K562 (cell line): ENCODE data around the gene BTBD16. TPM values are rescaled to one million over a fixed set of nuclear protein-coding genes. Genes with fewer than 3 reads are reported as not detected.

ENCODE experiments used
- ATAC-seq: fragments of 200-7000 bp; cut with Tn5 transposase; 3 replicates; pipeline ENCODE4 v1.9.1; 2020; ENCODE audit warnings: moderate library complexity
- BruUV-seq: library from RNA; stranded (reverse); fragments of 400-500 nt; replicated peaks from 2 replicates; lab custom pipeline; 2021; lab: Mats Ljungman, UMichigan
- CTCF ChIA-PET: fragments of 300-600 bp; formaldehyde crosslinking; extraction: SDS; loops from one replicate; lab custom pipeline; 2021; ENCODE audit warnings: low intra/inter-chr PET ratio; lab: Yijun Ruan, JAX
- POLR2A ChIA-PET: fragments of 300-600, 350-650 bp; sonication (Branson Sonifier 250); formaldehyde crosslinking; extraction: SDS; loops from one replicate; lab custom pipeline; 2021; ENCODE audit warnings: antibody characterized with exemption, inconsistent platforms; lab: Yijun Ruan, JAX
- DNase-seq, 4 experiments: peaks; one replicate each; pipeline versions ENCODE4 v3.0.0 to v3.0.0-alpha.2; 2011 to 2018; ENCODE audit warnings: low spot score in 3 of 4, mixed read lengths in 3 of 4; ENCODE audit errors: extremely low read depth in 1 of 4
- FAIRE-seq: peaks from 2 replicates; lab custom pipeline; 2011; peaks lifted over from hg19 to GRCh38; lab: Jason Lieb, UNC
- H2AFZ ChIP-seq: 2 replicates; pipeline ENCODE4 v1.6.0; 2011; ENCODE audit warnings: low read depth, low read length, control low read depth, inconsistent platforms
- H3K27ac ChIP-seq: fragments of 200-600 bp; 3 replicates; pipeline ENCODE4 v1.8.0; 2011; ENCODE audit warnings: low read depth, mild to moderate bottlenecking, control low read depth, inconsistent platforms, low read length, moderate library complexity, mixed read lengths; ENCODE audit errors: extremely low read depth
- H3K27me3 ChIP-seq, 2 experiments: fragments of 300-600 bp in 1 of 2; 2 replicates in 1 of 2; 3 replicates in 1 of 2; pipeline versions ENCODE4 v1.6.0 to v1.8.0; 2011; ENCODE audit warnings: inconsistent platforms in 2 of 2, low read length in 2 of 2, mild to moderate bottlenecking in 1 of 2, mixed read lengths in 1 of 2, moderate library complexity in 1 of 2; ENCODE audit not compliant: control insufficient read depth in 2 of 2, insufficient read depth in 2 of 2
- H3K36me3 ChIP-seq: fragments of 300-600 bp; 3 replicates; pipeline ENCODE4 v1.8.0; 2011; ENCODE audit warnings: mild to moderate bottlenecking, low read length, inconsistent platforms; ENCODE audit not compliant: control insufficient read depth, insufficient read depth
- H3K4me1 ChIP-seq, 2 experiments: fragments of 200-600 bp in 1 of 2; replicated peaks in 1 of 2; 2 replicates in 1 of 2; 3 replicates in 1 of 2; pipeline versions ENCODE4 v1.5.1 to v1.8.0; 2011; ENCODE audit warnings: inconsistent platforms in 2 of 2, low read length in 2 of 2, mild to moderate bottlenecking in 1 of 2, mixed read lengths in 1 of 2, moderate library complexity in 1 of 2; ENCODE audit not compliant: control insufficient read depth in 2 of 2, insufficient read depth in 2 of 2
- H3K4me2 ChIP-seq: 2 replicates; pipeline ENCODE4 v1.6.1; 2011; ENCODE audit warnings: low read length, control low read depth, inconsistent platforms, mixed read lengths; ENCODE audit not compliant: insufficient read depth
- H3K4me3 ChIP-seq: fragments of 200-600 bp; sonication (generic), shearing (Covaris generic); 2 replicates; pipeline ENCODE4 v1.5.1; 2016; ENCODE audit warnings: control low read depth, inconsistent platforms
- H3K79me2 ChIP-seq: fragments of 200-600 bp; 3 replicates; pipeline ENCODE4 v1.8.0; 2011; ENCODE audit warnings: low read length, inconsistent platforms; ENCODE audit not compliant: control insufficient read depth, insufficient read depth
- H3K9ac ChIP-seq, 2 experiments: 2 replicates each; pipeline versions ENCODE4 v1.6.0 to v1.6.1; 2011; ENCODE audit warnings: low read depth in 2 of 2, low read length in 2 of 2, control low read depth in 1 of 2, inconsistent platforms in 1 of 2, mild to moderate bottlenecking in 1 of 2, mixed read lengths in 1 of 2; ENCODE audit not compliant: insufficient read depth in 1 of 2
- H3K9me1 ChIP-seq: one replicate; pipeline ENCODE4 v1.6.0; 2011; ENCODE audit warnings: inconsistent platforms, mild to moderate bottlenecking, low read length, moderate library complexity; ENCODE audit not compliant: control insufficient read depth, insufficient read depth
- H3K9me3 ChIP-seq: replicated peaks from 2 replicates; pipeline ENCODE4 v1.5.1; 2011; ENCODE audit warnings: low read depth, low read length, inconsistent platforms; ENCODE audit not compliant: control insufficient read depth, insufficient read depth
- H4K20me1 ChIP-seq: replicated peaks from 2 replicates; pipeline ENCODE4 v1.6.1; 2011; ENCODE audit warnings: low read length, inconsistent platforms, mixed read lengths; ENCODE audit not compliant: control insufficient read depth, insufficient read depth
- CREM ChIP-seq: IDR thresholded peaks from 2 replicates; pipeline ENCODE4 v1.6.1; 2014; ENCODE audit warnings: antibody characterized with exemption, low read depth
- FUS ChIP-seq: fragments of 200-400 bp; formaldehyde crosslinking; optimal IDR thresholded peaks from 2 replicates; pipeline ENCODE3; 2017; ENCODE audit warnings: low read depth, low read length
- GTF2E2 ChIP-seq: fragments of 200-800 bp; sonication (Bioruptor generic); IDR thresholded peaks from 2 replicates; pipeline ENCODE4 v1.6.1; 2016; ENCODE audit warnings: missing genetic modification characterization, missing compliant biosample characterization
- HOXB6 ChIP-seq: fragments of 250-450 bp; sonication (Bioruptor Pico); IDR thresholded peaks from 2 replicates; pipeline ENCODE4 v1.5.1; 2022; ENCODE audit warnings: mild to moderate bottlenecking, borderline replicate concordance
- SIN3B ChIP-seq: fragments of 450-650 bp; IDR thresholded peaks from 2 replicates; pipeline ENCODE4 v1.6.1; 2017; ENCODE audit warnings: low read depth, mild to moderate bottlenecking, moderate library complexity
- TCF7L2 ChIP-seq: fragments of 150-350 bp; IDR thresholded peaks from 2 replicates; pipeline ENCODE4 v1.6.1; 2016; ENCODE audit warnings: low read depth, mild to moderate bottlenecking, low read length, moderate library complexity
- ZNF785 ChIP-seq: fragments of 250-450 bp; sonication (Bioruptor Pico); IDR thresholded peaks from 2 replicates; pipeline ENCODE4 v1.4.0; 2020; ENCODE audit warnings: mild to moderate bottlenecking
- WGBS: fragments of 100-300 bp; shearing (Covaris generic); methylation state at CpG from one replicate; pipeline ENCODE4 v1.1.6; 2016; ENCODE audit warnings: low coverage, mixed read lengths; ENCODE audit not compliant: insufficient coverage; ENCODE audit errors: missing lambda C conversion rate; 5-methylcytosine and 5-hydroxymethylcytosine counted together
- in situ Hi-C: fragments of 300-500 bp; cut with MboI; formaldehyde crosslinking; loops from 4 replicates; pipeline ENCODE4 v1.15.0; 2018; ENCODE audit warnings: inconsistent platforms, mixed read lengths
- intact Hi-C: fragments of 100-400 bp; cut with micrococcal nuclease; formaldehyde crosslinking; loops from 2 replicates; pipeline ENCODE4 v1.14.2; 2022
- polyA plus RNA-seq, 8 experiments: library from polyadenylated mRNA; depleted of rRNA in 4 of 8; stranded (reverse) in 5 of 8; unstranded in 3 of 8; fragments of >200 nt; fragmentation: Nextera tagmentation in 2 of 8; fragmentation: Illumina TruSeq in 1 of 8; extraction: Ambion mirVana in 2 of 8; extraction: Trizol in 1 of 8; gene quantifications; 2 replicates each; pipeline versions ENCODE4 v1.2.1 to v1.2.3, GENCODE V29; 2011 to 2014; ENCODE audit warnings: inconsistent platforms in 1 of 8, missing spikeins in 1 of 8
- total RNA-seq, 7 experiments: library from RNA; depleted of rRNA in 6 of 7; stranded (reverse); fragments of >200 nt in 6 of 7; fragmentation: Illumina TruSeq in 2 of 7; extraction: Trizol in 2 of 7; gene quantifications; 2 replicates each; pipeline versions ENCODE4 v1.2.1 to v1.2.3, GENCODE V29; 2011 to 2021; ENCODE audit warnings: low replicate concordance in 1 of 7

BTBD16 gene
- total and polyA plus RNA-seq, 9 of the 15 experiments (the other 6 are each of a cell fraction or from before 2014, with no cell fraction given), result 0.11 TPM; not detected in 8

DNA sequence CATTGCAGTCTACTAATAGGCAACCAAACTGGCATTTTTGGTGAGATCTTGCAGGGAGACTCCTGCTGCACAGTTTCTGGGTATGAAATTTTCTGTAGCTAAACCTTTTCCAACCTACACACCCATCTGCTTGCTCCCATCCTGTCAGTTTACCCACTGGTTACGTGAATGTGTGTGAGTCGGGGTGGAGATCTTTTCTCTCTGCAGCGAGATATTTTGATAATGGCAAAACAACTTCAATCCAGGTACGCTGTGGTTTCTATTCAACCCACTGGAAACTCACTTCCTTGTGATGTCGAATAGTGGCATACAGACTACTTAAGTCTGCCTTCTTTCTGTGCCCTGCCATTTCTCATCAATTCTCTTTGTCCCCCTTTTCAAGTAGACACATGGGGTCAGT is 107.9 kb downstream of the BTBD16 start:
- Histone ChIP-seq H3K4me1 (peaks cover 0 to 13% of the 10 kb centered on the region in 2 experiments; a peak in 2 of 5 replicates), H3K79me2 (no peaks in the 10 kb centered on the region), H3K36me3 (no peaks in the 10 kb centered on the region)
- POLR2A ChIA-PET, result no interaction called here
- BruUV-seq, result no TSS peak
- 3% methylated on average over 5 of the region's 5 CpGs for WGBS
- TF ChIP-seq GTF2E2 (tag), result no peak
- TF ChIP-seq, all 486 proteins: peak for 0
- Histone ChIP-seq H3K4me2 (no peak overlapping the region), H3K4me3 (no peak overlapping the region), H3K27me3 (peaks cover 5 to 7% of the 10 kb centered on the region in 2 experiments; a peak in 3 of 5 replicates), H3K9me1 (no peaks in the 10 kb centered on the region), H3K9me3 (no peaks in the 10 kb centered on the region), H2AFZ (no peak overlapping the region), H3K9ac (no peak overlapping the region), H4K20me1 (no peaks in the 10 kb centered on the region), H3K27ac (no peak overlapping the region)
- no peak for ATAC-seq
- DNase-seq, result no peak
- intact Hi-C loops (no loop called here), in situ Hi-C loops (no loop called here)
- CTCF ChIA-PET, result no interaction called here
- no peak for FAIRE-seq

DNA sequence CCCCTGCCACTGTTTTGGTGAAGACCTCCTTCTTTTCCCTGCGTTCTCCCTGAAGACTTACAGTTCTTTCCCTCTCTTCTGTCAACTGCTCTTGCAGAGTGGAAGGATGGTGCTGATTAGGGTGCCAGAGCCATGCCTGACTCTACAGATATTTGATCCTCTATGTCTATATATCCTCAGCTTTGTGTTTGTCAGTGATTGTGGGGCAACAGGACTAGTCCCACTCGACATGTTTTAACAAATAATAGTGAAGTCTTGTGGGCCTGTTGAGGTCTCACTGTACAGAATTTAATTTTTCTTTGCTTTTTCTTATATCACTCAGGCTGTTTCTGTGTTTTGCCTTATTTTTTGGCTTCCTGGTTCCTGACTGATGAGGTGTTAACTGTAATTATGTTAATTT is 108.4 kb downstream of the BTBD16 start:
- BruUV-seq, result no TSS peak
- in situ Hi-C loops (no loop called here), intact Hi-C loops (no loop called here)
- H2AFZ ChIP-seq, result no peak overlapping the region
- TF ChIP-seq TCF7L2 (no peak), ZNF785 (CRISPR knock-in tag) (no peak), FUS (no peak), SIN3B (no peak), HOXB6 (CRISPR knock-in tag) (no peak), CREM (no peak)
- ChIA-PET POLR2A (no interaction called here), CTCF (no interaction called here)
- no peak overlapping the region for H3K27ac ChIP-seq
- ATAC-seq (no peak), DNase-seq (no peak), FAIRE-seq (no peak)
- no peaks in the 10 kb centered on the region for H3K9me1 ChIP-seq
- H3K4me2 ChIP-seq, result no peak overlapping the region
- H3K4me3 ChIP-seq, result no peak overlapping the region
- peaks cover 5 to 7% of the 10 kb centered on the region in 2 experiments; a peak in 3 of 5 replicates for H3K27me3 ChIP-seq
- no peaks in the 10 kb centered on the region for H3K79me2 ChIP-seq
- no peak overlapping the region for H3K9ac ChIP-seq
- no peaks in the 10 kb centered on the region for H3K36me3 ChIP-seq
- WGBS, result 0% methylated on average over 2 of the region's 2 CpGs
- peaks cover 0 to 9% of the 10 kb centered on the region in 2 experiments; a peak in 2 of 5 replicates for H3K4me1 ChIP-seq
- H4K20me1 ChIP-seq, result no peaks in the 10 kb centered on the region
- no peaks in the 10 kb centered on the region for H3K9me3 ChIP-seq
